HUDEP-2 (cell line): Measurements from ENCODE around the gene MYH9.
"Not testable (repeated sequence)": the region's sequence is repeated elsewhere in the genome, so short reads cannot be mapped to it uniquely, and the experiment has no call there.

ENCODE experiments used
- DNase-seq, 76 experiments: peaks; one replicate each; lab custom pipeline; 2025; ENCODE audit not compliant: unreplicated experiment in 76 of 76; lab: John Stamatoyannopoulos, UW

The MYH9 gene

GRCh38 chr22:36282328-36282831 lies 105.4 kb downstream of the MYH9 start:
- no peak for DNase-seq

- no peak for DNase-seq
Measured at GRCh38 chr22:36281781-36282327, 105.9 kb downstream of the MYH9 start.

GRCh38 chr22:36280379-36280778 lies 107.4 kb downstream of the MYH9 start:
- no peak for DNase-seq

DNA sequence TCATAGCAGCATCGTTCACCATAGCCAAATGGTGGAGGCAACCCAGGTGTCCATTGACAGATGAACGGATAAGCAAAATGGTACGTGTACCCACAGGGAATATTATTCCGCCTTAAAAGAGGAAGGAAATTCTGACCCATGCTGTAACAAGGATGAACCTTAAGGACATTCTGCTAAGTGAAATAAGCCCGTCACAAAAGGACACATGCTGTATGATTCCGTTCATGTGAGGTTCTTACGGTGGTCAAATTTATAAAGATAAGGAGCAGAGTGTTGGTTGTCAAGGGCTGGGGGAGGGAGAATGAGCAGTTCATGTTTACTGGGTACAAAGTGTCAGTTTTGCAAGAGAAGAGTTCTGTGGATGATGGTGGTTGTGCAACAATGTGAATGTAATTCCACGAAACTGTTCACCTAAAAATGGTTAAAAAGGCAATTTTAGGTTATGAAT lies 108.5 kb downstream of the MYH9 start:
- no peak for DNase-seq

DNA sequence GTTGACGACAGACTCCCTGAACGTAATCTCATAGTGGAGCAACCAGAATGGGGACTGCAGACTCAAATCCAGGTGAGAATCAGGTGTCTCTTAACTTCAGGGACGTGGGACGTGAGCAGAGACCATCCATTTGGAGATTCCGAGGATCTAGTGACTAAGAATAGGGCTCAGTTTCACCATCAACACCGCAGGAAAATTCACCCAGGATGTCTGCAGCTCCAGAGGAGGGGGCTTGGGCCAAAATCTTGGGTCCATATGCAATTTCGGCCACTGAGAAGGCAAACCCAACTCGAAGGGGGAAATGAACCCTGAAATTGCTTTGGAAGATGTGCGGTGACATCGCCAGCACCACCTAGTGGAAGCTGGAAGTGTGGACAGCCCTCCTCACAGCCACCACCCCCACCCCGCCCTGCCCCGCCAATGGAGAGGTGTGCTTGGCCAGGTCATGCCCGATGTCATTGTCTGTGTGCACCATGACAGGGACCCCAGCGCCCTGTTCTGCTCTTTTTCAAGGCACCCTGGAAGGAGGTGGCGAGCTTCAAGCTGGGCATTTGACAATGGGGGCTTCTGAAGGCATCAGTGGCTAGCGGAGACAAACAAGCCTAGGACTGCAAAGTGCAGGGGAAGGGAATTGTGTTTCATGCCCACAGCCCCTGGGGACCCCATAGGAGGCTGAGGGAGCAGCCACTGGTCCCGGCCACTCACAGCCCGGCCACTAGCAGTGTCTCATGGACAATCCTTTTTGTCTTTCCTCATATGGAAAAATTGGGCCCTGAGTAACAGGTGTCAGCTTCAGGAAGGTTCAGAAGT lies 110.1 kb downstream of the MYH9 start:
- DNase-seq: peak in 58 of 76 experiments; percentile 3 to 69 (median 40)

- DNase-seq: no peak
Measured at GRCh38 chr22:36274531-36274930, 113.2 kb downstream of the MYH9 start.

GRCh38 chr22:36271951-36272350 lies 115.8 kb downstream of the MYH9 start:
- not testable (repeated sequence) for DNase-seq

DNA sequence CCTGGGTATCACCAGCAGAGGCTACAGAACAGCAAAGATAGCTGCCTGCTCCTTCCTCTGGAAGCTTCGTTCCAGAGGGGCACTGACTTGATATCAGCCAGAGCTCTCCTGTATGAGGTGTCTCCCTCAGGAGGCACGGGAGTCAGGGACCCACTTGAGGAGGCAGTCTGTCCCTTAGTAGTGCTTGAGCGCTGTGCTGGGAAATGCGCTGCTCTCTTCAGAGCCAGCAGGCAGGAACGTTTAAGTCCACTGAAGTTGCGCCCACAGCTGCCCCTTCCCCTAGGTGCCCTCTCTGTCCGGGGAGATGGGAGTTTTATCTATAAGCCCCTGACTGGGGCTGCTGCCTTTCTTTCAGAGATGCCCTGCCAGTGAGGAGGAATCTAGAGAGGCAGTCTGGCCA lies 116.5 kb downstream of the MYH9 start:
- not testable (repeated sequence) for DNase-seq

DNA sequence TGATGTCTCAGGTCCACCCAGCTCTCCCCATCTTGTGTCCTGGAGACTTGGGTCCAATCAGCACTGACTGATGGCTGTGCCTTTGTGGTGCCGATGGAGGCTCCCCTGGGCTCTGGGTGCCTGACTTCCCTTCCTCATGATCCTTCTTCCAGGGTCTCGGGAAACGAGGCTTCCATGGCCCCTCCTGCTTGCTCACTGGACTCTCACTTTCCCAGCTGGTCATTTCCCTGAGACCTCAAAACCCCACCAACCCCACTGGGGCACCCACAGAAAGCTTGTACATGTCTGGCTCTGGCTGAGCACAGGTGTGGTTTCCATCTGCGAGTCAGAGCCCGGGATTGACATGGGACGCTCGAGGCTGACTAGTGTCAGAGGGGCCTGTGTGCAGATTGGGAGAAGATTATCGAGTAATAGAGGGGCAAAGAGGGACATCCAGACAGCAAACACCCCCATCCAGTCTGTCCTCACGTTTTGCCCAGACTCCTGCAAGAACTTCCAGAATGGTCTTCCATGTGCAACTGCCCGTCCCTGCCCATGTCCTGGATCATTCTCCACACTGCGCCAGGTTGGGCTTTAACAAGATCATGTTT lies 119.8 kb downstream of the MYH9 start:
- no peak for DNase-seq

- DNase-seq: no peak
Measured at GRCh38 chr22:36267058-36267457, 120.7 kb downstream of the MYH9 start.

- peak in 15 of 76 experiments; percentile 11 to 41 (median 20) for DNase-seq
Measured at GRCh38 chr22:36263886-36264664, 123.7 kb downstream of the MYH9 start.

DNA sequence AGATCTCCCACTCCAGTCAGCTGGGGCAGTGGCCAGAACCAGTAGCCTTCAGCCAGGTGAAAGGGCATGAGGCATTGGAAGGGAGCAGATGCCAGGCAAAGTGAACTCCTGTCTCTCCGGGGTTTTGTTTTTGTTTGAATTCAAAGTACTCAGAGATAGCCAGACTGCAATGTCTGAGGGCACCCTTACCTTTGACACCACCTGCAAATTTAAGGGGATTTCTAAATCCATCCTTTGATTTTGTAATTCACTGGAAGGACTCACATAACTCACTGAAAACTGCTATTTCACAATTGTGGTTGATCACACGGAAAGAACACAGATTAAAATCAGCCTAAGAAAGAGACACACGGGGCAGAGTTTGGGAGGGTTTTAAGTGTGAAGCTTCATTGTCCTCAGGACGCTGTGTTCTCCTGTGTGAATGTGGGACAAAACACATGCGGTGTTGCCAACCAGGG lies 124.5 kb downstream of the MYH9 start:
- peak in 2 of 76 experiments; percentile 17 to 24 for DNase-seq

- DNase-seq: not testable (repeated sequence)
Measured at GRCh38 chr22:36262307-36262706, 125.5 kb downstream of the MYH9 start.

- DNase-seq: not testable (repeated sequence)
Measured at GRCh38 chr22:36261675-36262074, 126.1 kb downstream of the MYH9 start.

DNA sequence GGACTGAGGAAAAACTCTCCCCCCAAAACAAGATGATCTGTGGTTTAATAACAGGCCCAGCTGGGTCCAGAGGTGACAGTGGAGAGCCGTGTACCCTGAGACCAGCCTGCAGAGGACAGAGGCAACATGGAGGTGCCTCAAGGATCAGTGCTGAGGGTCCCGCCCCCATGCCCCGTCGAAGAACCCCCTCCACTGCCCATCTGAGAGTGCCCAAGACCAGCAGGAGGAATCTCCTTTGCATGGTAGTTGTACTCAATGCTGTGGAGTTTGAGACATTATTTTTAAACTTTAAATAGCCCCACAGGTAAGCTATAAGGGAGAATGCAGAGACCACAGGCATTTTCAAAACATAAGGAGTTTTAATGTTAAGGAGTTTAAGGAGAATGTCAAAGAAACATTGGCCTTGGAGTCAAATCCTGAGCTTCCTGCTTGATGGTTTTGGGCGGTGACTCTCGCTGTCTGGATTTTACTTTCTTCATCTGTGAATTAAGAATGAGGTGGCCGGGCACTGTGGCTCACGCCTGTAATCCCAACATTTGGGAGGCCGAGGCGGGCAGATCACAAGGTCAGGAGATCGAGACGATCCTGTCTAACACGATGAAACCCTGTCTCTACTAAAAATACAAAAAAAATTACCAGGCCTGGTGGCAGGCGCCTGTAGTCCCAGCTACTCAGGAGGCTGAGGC lies 128.0 kb downstream of the MYH9 start:
- no peak for DNase-seq

- peak in 4 of 76 experiments; percentile 7 to 39 (median 16) for DNase-seq
Measured at GRCh38 chr22:36258701-36259614, 128.8 kb downstream of the MYH9 start.

- no peak for DNase-seq
Measured at GRCh38 chr22:36257948-36258670, 129.7 kb downstream of the MYH9 start.

DNA sequence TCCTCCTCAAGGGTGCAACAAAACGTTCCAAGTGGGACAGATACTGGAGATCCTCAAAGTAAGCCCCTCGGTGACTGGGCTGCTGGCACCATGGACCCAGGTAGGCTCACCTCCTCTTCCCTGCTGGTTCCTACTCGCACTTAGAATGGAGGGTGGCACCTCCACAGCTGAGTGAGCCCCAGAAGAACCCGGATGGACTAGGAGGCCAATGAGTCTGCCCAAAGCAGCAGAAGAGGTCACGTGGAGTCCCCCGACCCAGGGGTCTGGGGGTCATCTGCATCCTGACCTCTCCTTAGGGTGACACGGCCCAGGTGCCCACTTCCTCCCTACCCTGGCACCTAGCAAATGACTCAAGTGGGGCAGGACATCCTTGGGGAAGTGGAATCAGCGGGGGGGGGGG lies 130.5 kb downstream of the MYH9 start:
- no peak for DNase-seq
